HG02678 (cell line): ENCODE results near the gene DYSF.
"Not testable (repeated sequence)": the region's sequence is repeated elsewhere in the genome, so short reads cannot be mapped to it uniquely, and the experiment has no call there.

Experiments used
- ATAC-seq: cut with Tn5 transposase; IDR thresholded peaks from one replicate; pipeline ENCODE4 v1.9.1; 2021; ENCODE audit warnings: mild to moderate bottlenecking, moderate library complexity; ENCODE audit not compliant: unreplicated experiment

DYSF gene

GRCh38 chr2:71469403-71470398 is 16.3 kb downstream of the DYSF start:
- no peak for ATAC-seq

GRCh38 chr2:71471276-71471675 is 17.9 kb downstream of the DYSF start:
- no peak for ATAC-seq

- ATAC-seq = no peak
Measured at GRCh38 chr2:71472019-71472418, 18.7 kb downstream of the DYSF start.

- no peak for ATAC-seq
Measured at GRCh38 chr2:71473346-71474031, 20.1 kb downstream of the DYSF start.

- no peak for ATAC-seq
Measured at GRCh38 chr2:71474116-71474743, 20.9 kb downstream of the DYSF start.

GRCh38 chr2:71474744-71475397 is 21.5 kb downstream of the DYSF start:
- ATAC-seq = no peak

- no peak for ATAC-seq
Measured at GRCh38 chr2:71476495-71476894, 23.1 kb downstream of the DYSF start.

GRCh38 chr2:71477231-71477691 is 23.9 kb downstream of the DYSF start:
- ATAC-seq = no peak

GRCh38 chr2:71478806-71479205 is 25.4 kb downstream of the DYSF start:
- ATAC-seq = no peak

- ATAC-seq = no peak
Measured at GRCh38 chr2:71479261-71479660, 25.9 kb downstream of the DYSF start.

GRCh38 chr2:71481111-71481510 is 27.8 kb downstream of the DYSF start:
- no peak for ATAC-seq

GRCh38 chr2:71482055-71482454 is 28.7 kb downstream of the DYSF start:
- no peak for ATAC-seq

GRCh38 chr2:71483246-71483645 is 29.9 kb downstream of the DYSF start:
- ATAC-seq = no peak

GRCh38 chr2:71484354-71484753 is 31.0 kb downstream of the DYSF start:
- ATAC-seq = no peak

- no peak for ATAC-seq
Measured at GRCh38 chr2:71486881-71487640, 33.7 kb downstream of the DYSF start.

GRCh38 chr2:71491551-71491950 is 38.2 kb downstream of the DYSF start:
- not testable (repeated sequence) for ATAC-seq

- no peak for ATAC-seq
Measured at GRCh38 chr2:71492112-71492511, 38.8 kb downstream of the DYSF start.

GRCh38 chr2:71494091-71494490 is 40.7 kb downstream of the DYSF start:
- ATAC-seq = no peak

- no peak for ATAC-seq
Measured at GRCh38 chr2:71494523-71495155, 41.3 kb downstream of the DYSF start.
